HG02610 (cell line): Measurements from ENCODE around the gene PTPRK.
"Not testable (repeated sequence)": the region's sequence is repeated elsewhere in the genome, so short reads cannot be mapped to it uniquely, and the experiment has no call there.

Source experiments
- ATAC-seq: cut with Tn5 transposase; IDR thresholded peaks from one replicate; pipeline ENCODE4 v1.9.1; 2021; ENCODE audit warnings: mild to moderate bottlenecking, moderate library complexity; ENCODE audit not compliant: unreplicated experiment

Gene PTPRK

GRCh38 chr6:128446497-128446896, 73.9 kb downstream of the PTPRK start:
- no peak for ATAC-seq

- ATAC-seq = no peak
These were observed 76.8 kb downstream of the PTPRK start for GRCh38 chr6:128443553-128443952.

GRCh38 chr6:128439627-128440026, 80.8 kb downstream of the PTPRK start:
- ATAC-seq = no peak

- ATAC-seq = no peak
These were observed 82.0 kb downstream of the PTPRK start for GRCh38 chr6:128438393-128438792.

- ATAC-seq = no peak
These were observed 82.7 kb downstream of the PTPRK start for GRCh38 chr6:128437685-128438084.

GRCh38 chr6:128434752-128435151, 85.6 kb downstream of the PTPRK start:
- not testable (repeated sequence) for ATAC-seq

GRCh38 chr6:128432394-128432793, 88.0 kb downstream of the PTPRK start:
- no peak for ATAC-seq

GRCh38 chr6:128427139-128427538, 93.3 kb downstream of the PTPRK start:
- ATAC-seq = no peak

- ATAC-seq = no peak
These were observed 94.5 kb downstream of the PTPRK start for GRCh38 chr6:128425856-128426255.

GRCh38 chr6:128422871-128423270, 97.5 kb downstream of the PTPRK start:
- no peak for ATAC-seq

- ATAC-seq = no peak
These were observed 98.2 kb downstream of the PTPRK start for GRCh38 chr6:128422200-128422599.

GRCh38 chr6:128421788-128422187, 98.6 kb downstream of the PTPRK start:
- ATAC-seq = no peak

- no peak for ATAC-seq
These were observed 102.7 kb downstream of the PTPRK start for GRCh38 chr6:128417698-128418097.

- no peak for ATAC-seq
These were observed 105.0 kb downstream of the PTPRK start for GRCh38 chr6:128415387-128415786.

- ATAC-seq = no peak
These were observed 105.5 kb downstream of the PTPRK start for GRCh38 chr6:128414943-128415342.

GRCh38 chr6:128413291-128413690, 107.1 kb downstream of the PTPRK start:
- ATAC-seq = no peak

GRCh38 chr6:128412680-128413079, 107.7 kb downstream of the PTPRK start:
- ATAC-seq = no peak

- ATAC-seq = no peak
These were observed 109.8 kb downstream of the PTPRK start for GRCh38 chr6:128410584-128410983.

- ATAC-seq = no peak
These were observed 111.4 kb downstream of the PTPRK start for GRCh38 chr6:128409003-128409402.

GRCh38 chr6:128406453-128406852, 113.9 kb downstream of the PTPRK start:
- no peak for ATAC-seq

- no peak for ATAC-seq
These were observed 116.6 kb downstream of the PTPRK start for GRCh38 chr6:128403618-128404444.

- no peak for ATAC-seq
These were observed 119.5 kb downstream of the PTPRK start for GRCh38 chr6:128400875-128401274.

GRCh38 chr6:128397996-128398395, 122.4 kb downstream of the PTPRK start:
- no peak for ATAC-seq
